NB4 (cell line): ENCODE results near the gene MRFAP1L1.

ENCODE experiments used
- DNase-seq: peaks from one replicate; pipeline ENCODE4 v3.0.0; 2010; ENCODE audit warnings: low read depth
- H3K4me3 ChIP-seq: one replicate; pipeline ENCODE4 v1.5.1; 2011; ENCODE audit warnings: mild to moderate bottlenecking, low read depth, low read length, moderate library complexity
- CTCF ChIP-seq: IDR thresholded peaks from one replicate; pipeline ENCODE4 v1.5.1; 2012; ENCODE audit warnings: low read depth, low read length
- MAX ChIP-seq: IDR thresholded peaks from 2 replicates; pipeline ENCODE4 v1.6.1; 2011; ENCODE audit warnings: low read depth, low read length
- MYC ChIP-seq: IDR thresholded peaks from 2 replicates; pipeline ENCODE4 v1.6.1; 2011; ENCODE audit warnings: low read depth, low read length
- POLR2A ChIP-seq: IDR thresholded peaks from 2 replicates; pipeline ENCODE4 v1.6.1; 2011; ENCODE audit warnings: mild to moderate bottlenecking; ENCODE audit not compliant: insufficient read length; ENCODE audit errors: extremely low read depth

MRFAP1L1 gene

GRCh38 chr4:6682862-6683590 lies 26.6 kb downstream of the MRFAP1L1 start:
- H3K4me3 ChIP-seq: no peak overlapping the region
- peak; percentile 94 for DNase-seq
- peak; percentile 90 for TF ChIP-seq MYC
- peak; percentile 72 for TF ChIP-seq MAX
- peak; percentile 18 for TF ChIP-seq POLR2A
- TF ChIP-seq CTCF: no peak

- H3K4me3 ChIP-seq: no peak overlapping the region
- peak; percentile 43 for DNase-seq
- TF ChIP-seq MYC (no peak), CTCF (peak; percentile 47), MAX (0 out of 2 replicates have a peak, but pooled peaks have one; percentile 6)
These were observed 28.5 kb downstream of the MRFAP1L1 start for GRCh38 chr4:6681191-6681590.

GRCh38 chr4:6680372-6681034 lies 29.2 kb downstream of the MRFAP1L1 start:
- no peak overlapping the region for H3K4me3 ChIP-seq
- DNase-seq: peak; percentile 48
- TF ChIP-seq POLR2A (no peak), MYC (no peak), MAX (0 out of 2 replicates have a peak, but pooled peaks have one; percentile 11), CTCF (peak; percentile 67)

GRCh38 chr4:6676722-6677558 lies 32.7 kb downstream of the MRFAP1L1 start:
- DNase-seq: no peak
- TF ChIP-seq MYC (no peak), CTCF (no peak), POLR2A (no peak), MAX (no peak)
- H3K4me3 ChIP-seq: peak overlapping the region; percentile 74

- TF ChIP-seq POLR2A: no peak
- TF ChIP-seq MAX: peak; percentile 72
- no peak for TF ChIP-seq MYC
- TF ChIP-seq CTCF: peak; percentile 50
- H3K4me3 ChIP-seq: peak overlapping the region; percentile 74
- DNase-seq: peak; percentile 82
These were observed 35.0 kb downstream of the MRFAP1L1 start for GRCh38 chr4:6674500-6675149.
